C4-2B (cell line): ENCODE results near the gene RFTN2.

Source experiments
- H3K27ac ChIP-seq: fragments of 450-650 bp; 2 replicates; pipeline ENCODE4 v1.5.1; 2017
- CTCF ChIP-seq: fragments of 450-650 bp; conservative IDR thresholded peaks from 2 replicates; pipeline ENCODE4 v1.5.1; 2017; ENCODE audit warnings: mild to moderate bottlenecking
- ZFX ChIP-seq: fragments of 450-650 bp; IDR thresholded peaks from 2 replicates; pipeline ENCODE4 v1.6.1; 2017

Gene RFTN2

GRCh38 chr2:197677483-197677882 lies 2.1 kb upstream of the RFTN2 start:
- TF ChIP-seq ZFX (no peak), CTCF (no peak)
- no peak overlapping the region for H3K27ac ChIP-seq

- H3K27ac ChIP-seq = no peak overlapping the region
- TF ChIP-seq CTCF (no peak), ZFX (no peak)
These were observed 1.7 kb upstream of the RFTN2 start for GRCh38 chr2:197677056-197677455.

- H3K27ac ChIP-seq = no peak overlapping the region
These were observed 363 bp upstream of the RFTN2 start for GRCh38 chr2:197675711-197676188.

GRCh38 chr2:197674591-197674990 lies 796 bp downstream of the RFTN2 start:
- no peak overlapping the region for H3K27ac ChIP-seq
- TF ChIP-seq CTCF (no peak), ZFX (no peak)

More at GRCh38 chr2:197675711-197676188, 363 bp upstream of the RFTN2 start:
- TF ChIP-seq ZFX = no peak

GRCh38 chr2:197674060-197674459 lies 1.3 kb downstream of the RFTN2 start:
- H3K27ac ChIP-seq = no peak overlapping the region
- no peak for TF ChIP-seq CTCF
- TF ChIP-seq ZFX = no peak

- H3K27ac ChIP-seq = no peak overlapping the region
- TF ChIP-seq ZFX (no peak), CTCF (no peak)
These were observed 1.8 kb downstream of the RFTN2 start for GRCh38 chr2:197673606-197674005.

- TF ChIP-seq CTCF (no peak), ZFX (no peak)
- no peak overlapping the region for H3K27ac ChIP-seq
These were observed 2.3 kb downstream of the RFTN2 start for GRCh38 chr2:197673106-197673505.

GRCh38 chr2:197672371-197672893 lies 3.0 kb downstream of the RFTN2 start:
- TF ChIP-seq ZFX (no peak), CTCF (no peak)
- no peak overlapping the region for H3K27ac ChIP-seq
